Natural killer cell (primary cell): ENCODE results near the gene MTG2. TPM values are rescaled to one million over a fixed set of nuclear protein-coding genes. Genes with fewer than 3 reads are reported as not detected.

ENCODE experiments used
- ATAC-seq, 3 donors: fragments of 150-1000 bp in 2 of 3; fragments of 200-7000 bp in 1 of 3; cut with Tn5 transposase; 1 replicate in 1 of 3; 2 replicates in 2 of 3; pipeline ENCODE4 v1.10.0; 2021; ENCODE audit warnings: mild to moderate bottlenecking in 2 of 3, moderate library complexity in 2 of 3
- DNase-seq, 2 donors: peaks; one replicate each; pipeline versions ENCODE4 v3.0.0 to v3.0.0-alpha.2; 2013 to 2021; ENCODE audit warnings: mixed read lengths in 1 of 2
- H3K27ac ChIP-seq: one replicate; pipeline ENCODE4 v1.5.1; 2013; ENCODE audit warnings: mild to moderate bottlenecking, low read length
- H3K27me3 ChIP-seq: one replicate; pipeline ENCODE4 v1.6.1; 2013; ENCODE audit warnings: low read length; ENCODE audit not compliant: control insufficient read depth, insufficient read depth
- H3K36me3 ChIP-seq: one replicate; pipeline ENCODE4 v1.6.1; 2013; ENCODE audit warnings: low read length; ENCODE audit not compliant: control insufficient read depth, insufficient read depth
- H3K4me1 ChIP-seq: one replicate; pipeline ENCODE4 v1.6.1; 2013; ENCODE audit warnings: low read length; ENCODE audit not compliant: control insufficient read depth, insufficient read depth
- H3K4me3 ChIP-seq: one replicate; pipeline ENCODE4 v1.5.1; 2013; ENCODE audit warnings: low read length
- H3K9me3 ChIP-seq: one replicate; pipeline ENCODE4 v1.6.1; 2013; ENCODE audit warnings: low read length; ENCODE audit not compliant: control insufficient read depth, insufficient read depth
- H3K27ac Mint-ChIP-seq, 2 donors: one replicate each; pipeline ENCODE4 v1.8.0; 2022; ENCODE audit warnings: mild to moderate bottlenecking in 2 of 2, mixed read lengths in 2 of 2, moderate library complexity in 1 of 2
- H3K27me3 Mint-ChIP-seq, 2 donors: one replicate each; pipeline ENCODE4 v1.8.0; 2022; ENCODE audit warnings: low read depth in 2 of 2, mixed read lengths in 2 of 2
- H3K36me3 Mint-ChIP-seq: one replicate; pipeline ENCODE4 v1.8.0; 2022; ENCODE audit warnings: mixed read lengths
- H3K4me1 Mint-ChIP-seq, 2 donors: one replicate each; pipeline ENCODE4 v1.8.0; 2022; ENCODE audit warnings: mixed read lengths in 2 of 2
- H3K4me3 Mint-ChIP-seq: one replicate; pipeline ENCODE4 v1.8.0; 2022; ENCODE audit warnings: mild to moderate bottlenecking, moderate library complexity, mixed read lengths
- H3K9me3 Mint-ChIP-seq, 2 donors: one replicate each; pipeline ENCODE4 v1.8.0; 2022; ENCODE audit warnings: mixed read lengths in 2 of 2
- WGBS: methylation state at CpG from one replicate; pipeline ENCODE4 v1.1.7; 2013; ENCODE audit warnings: missing lambda C conversion rate; ENCODE audit not compliant: insufficient coverage; 5-methylcytosine and 5-hydroxymethylcytosine counted together
- intact Hi-C: fragments of 100-400 bp; cut with micrococcal nuclease; formaldehyde crosslinking; loops from one replicate; pipeline ENCODE4 v1.14.2; 2022
- total RNA-seq, 4 donors: library from RNA; stranded (reverse); fragments of 120-200 nt in 1 of 4; gene quantifications; one replicate each; pipeline versions ENCODE4 v1.2.3 to v1.2.4, GENCODE V29; 2013 to 2022
- TF ChIP-seq, protein P1 (sequence below): fragments of 200-600 bp; IDR thresholded peaks from one replicate; pipeline ENCODE4 v1.8.0; 2022; ENCODE audit warnings: antibody characterized with exemption

MTG2 gene
- total RNA-seq, 3 donors from 2014 or later (not counting 1 experiment from before 2014, with no cell fraction given), result 16.8 to 25.8 (median 25.3) TPM

DNA sequence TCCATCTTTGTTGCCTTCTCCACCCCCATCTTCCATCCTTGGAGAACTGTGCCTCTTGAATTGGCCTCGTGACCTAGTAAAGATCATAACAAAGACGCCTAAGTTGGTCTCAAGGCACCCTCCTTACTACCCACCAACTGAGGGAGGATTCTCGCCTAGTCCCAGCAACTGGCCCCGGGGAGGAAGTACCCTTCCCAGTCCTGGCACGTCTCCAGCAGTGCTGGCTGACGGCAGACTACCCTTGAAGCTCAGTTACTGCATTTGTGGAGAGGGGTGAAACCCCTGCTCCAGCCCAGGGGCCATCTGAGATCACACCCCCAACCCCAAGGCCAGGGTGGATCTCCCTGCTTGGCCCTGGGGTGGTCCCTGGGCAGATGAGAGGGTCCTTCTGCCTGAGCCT is 53.4 kb downstream of the MTG2 start:
- ATAC-seq (no peak), DNase-seq (no peak)
- Histone ChIP-seq H3K4me3 (no peak overlapping the region), H3K4me1 (peaks cover 24% of the 10 kb centered on the region), H3K36me3 (no peaks in the 10 kb centered on the region), H3K27ac (no peak overlapping the region), H3K27me3 (no peaks in the 10 kb centered on the region), H3K9me3 (no peaks in the 10 kb centered on the region)
- 59% methylated on average over 6 of the region's 6 CpGs for WGBS
- Mint-ChIP-seq H3K27ac (no peak overlapping the region), H3K36me3 (no peaks in the 10 kb centered on the region), H3K4me3 (no peak overlapping the region), H3K4me1 (peaks cover 26 to 27% of the 10 kb centered on the region in 2 donors), H3K9me3 (no peaks in the 10 kb centered on the region), H3K27me3 (peaks cover 0 to 4% of the 10 kb centered on the region in 2 donors)
- intact Hi-C loops, result loop anchor here (5.0 kb wide), 1 partner anchor 66 kb away; the partner anchor contains the start of gene ADRM1
- TF ChIP-seq, protein P1, sequence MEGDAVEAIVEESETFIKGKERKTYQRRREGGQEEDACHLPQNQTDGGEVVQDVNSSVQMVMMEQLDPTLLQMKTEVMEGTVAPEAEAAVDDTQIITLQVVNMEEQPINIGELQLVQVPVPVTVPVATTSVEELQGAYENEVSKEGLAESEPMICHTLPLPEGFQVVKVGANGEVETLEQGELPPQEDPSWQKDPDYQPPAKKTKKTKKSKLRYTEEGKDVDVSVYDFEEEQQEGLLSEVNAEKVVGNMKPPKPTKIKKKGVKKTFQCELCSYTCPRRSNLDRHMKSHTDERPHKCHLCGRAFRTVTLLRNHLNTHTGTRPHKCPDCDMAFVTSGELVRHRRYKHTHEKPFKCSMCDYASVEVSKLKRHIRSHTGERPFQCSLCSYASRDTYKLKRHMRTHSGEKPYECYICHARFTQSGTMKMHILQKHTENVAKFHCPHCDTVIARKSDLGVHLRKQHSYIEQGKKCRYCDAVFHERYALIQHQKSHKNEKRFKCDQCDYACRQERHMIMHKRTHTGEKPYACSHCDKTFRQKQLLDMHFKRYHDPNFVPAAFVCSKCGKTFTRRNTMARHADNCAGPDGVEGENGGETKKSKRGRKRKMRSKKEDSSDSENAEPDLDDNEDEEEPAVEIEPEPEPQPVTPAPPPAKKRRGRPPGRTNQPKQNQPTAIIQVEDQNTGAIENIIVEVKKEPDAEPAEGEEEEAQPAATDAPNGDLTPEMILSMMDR, result no peak

DNA sequence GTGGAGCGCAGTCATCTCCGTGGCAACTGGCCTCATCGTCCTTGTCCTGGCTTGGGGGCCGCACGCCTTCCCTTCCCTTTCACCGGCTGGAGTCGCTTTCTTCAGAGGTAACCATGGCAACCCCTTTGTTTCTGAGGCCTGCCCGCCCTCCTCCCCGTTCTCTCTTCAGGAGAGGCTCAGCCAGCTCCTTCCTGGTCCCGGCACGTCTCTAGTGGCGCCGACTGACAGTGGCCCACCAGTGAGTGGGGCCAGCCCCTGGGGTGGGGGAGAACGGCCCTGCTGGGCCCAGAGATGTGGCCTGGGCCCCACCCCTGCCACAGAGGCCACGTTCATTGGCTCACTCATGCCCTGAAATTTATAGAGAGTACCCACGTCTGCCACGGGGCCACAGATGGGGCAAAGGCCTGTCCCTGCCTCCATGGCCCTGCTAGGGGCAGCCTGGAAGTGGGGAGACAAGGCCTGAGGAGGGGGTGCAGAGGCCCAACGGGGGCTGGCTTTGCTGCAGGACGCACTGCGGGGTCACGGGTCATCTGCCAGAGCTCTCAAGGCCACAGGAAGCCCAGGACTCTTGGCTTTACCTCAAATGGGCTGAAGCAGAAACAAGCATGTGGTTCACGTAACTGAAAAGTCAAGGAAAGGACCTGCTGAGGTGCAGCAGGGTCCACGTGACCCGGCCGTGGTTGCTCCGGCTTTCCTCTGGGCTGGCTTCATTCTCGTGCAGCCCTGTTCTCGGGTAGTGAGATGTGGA is 54.1 kb downstream of the MTG2 start:
- intact Hi-C loops, result loop anchor here (5.0 kb wide), 1 partner anchor 65 kb away; the partner anchor contains the start of gene ADRM1
- 78% methylated on average over 26 of the region's 28 CpGs for WGBS
- H3K4me3 Mint-ChIP-seq, result no peak overlapping the region
- no peaks in the 10 kb centered on the region for H3K9me3 Mint-ChIP-seq
- no peaks in the 10 kb centered on the region for H3K36me3 Mint-ChIP-seq
- Histone ChIP-seq H3K4me3 (no peak overlapping the region), H3K4me1 (peaks cover 28% of the 10 kb centered on the region), H3K36me3 (no peaks in the 10 kb centered on the region), H3K9me3 (no peaks in the 10 kb centered on the region), H3K27ac (no peak overlapping the region), H3K27me3 (no peaks in the 10 kb centered on the region)
- no peak for DNase-seq
- ATAC-seq, result no peak
- H3K27ac Mint-ChIP-seq, result peak overlapping the region in 1 of 2 donors; percentile 93
- peaks cover 33 to 34% of the 10 kb centered on the region in 2 donors for H3K4me1 Mint-ChIP-seq
- TF ChIP-seq, protein P1, result no peak
- H3K27me3 Mint-ChIP-seq, result peaks cover 0 to 4% of the 10 kb centered on the region in 2 donors

DNA sequence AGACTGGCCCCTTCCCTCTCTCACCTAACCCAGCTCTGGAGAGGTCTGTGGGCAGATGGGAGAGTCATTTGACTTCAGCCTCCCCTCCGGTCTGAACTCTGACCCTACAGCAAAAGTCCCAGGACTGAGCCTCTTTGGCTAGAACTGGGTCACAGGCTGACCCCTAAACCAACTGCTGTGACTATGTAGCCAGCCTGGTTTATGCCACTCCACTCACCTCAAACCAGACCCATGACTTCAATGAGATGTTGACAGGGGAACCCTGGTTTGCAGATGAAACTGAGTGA is 54.6 kb downstream of the MTG2 start:
- Histone ChIP-seq H3K27ac (peak overlapping the region; percentile 65), H3K4me3 (no peak overlapping the region), H3K36me3 (peaks cover 3% of the 10 kb centered on the region), H3K9me3 (no peaks in the 10 kb centered on the region), H3K27me3 (no peaks in the 10 kb centered on the region), H3K4me1 (peaks cover 29% of the 10 kb centered on the region)
- Mint-ChIP-seq H3K27me3 (peaks cover 0 to 4% of the 10 kb centered on the region in 2 donors), H3K27ac (peak overlapping the region; percentile 84 to 93), H3K36me3 (no peaks in the 10 kb centered on the region), H3K4me3 (peak overlapping the region; percentile 87), H3K4me1 (peaks cover 38 to 39% of the 10 kb centered on the region in 2 donors), H3K9me3 (no peaks in the 10 kb centered on the region)
- intact Hi-C loops, result loop anchor here (5.0 kb wide), 1 partner anchor 65 kb away; the partner anchor contains the start of gene ADRM1
- DNase-seq (no peak), ATAC-seq (no peak)
- TF ChIP-seq, protein P1, result no peak
- 69% methylated on average over 1 of the region's 1 CpG for WGBS
